GM23338 (cell line): Measurements from ENCODE around the gene CACNA1D.

Experiments used
- CREB1 ChIP-seq: fragments of 250-450 bp; sonication (Bioruptor Pico); IDR thresholded peaks from 2 replicates; pipeline ENCODE4 v1.5.0; 2020; ENCODE audit warnings: low read depth, mild to moderate bottlenecking, moderate library complexity
- TF ChIP-seq, protein P1 (sequence below), 2 experiments: fragments of 200-600 bp in 1 of 2; sonication (generic) in 1 of 2; conservative IDR thresholded peaks; 2 replicates each; pipeline versions ENCODE4 v1.5.1 to v1.6.1; 2016 to 2017; ENCODE audit warnings: antibody characterized with exemption in 2 of 2, low read depth in 2 of 2, mild to moderate bottlenecking in 2 of 2, moderate library complexity in 1 of 2

DNA sequence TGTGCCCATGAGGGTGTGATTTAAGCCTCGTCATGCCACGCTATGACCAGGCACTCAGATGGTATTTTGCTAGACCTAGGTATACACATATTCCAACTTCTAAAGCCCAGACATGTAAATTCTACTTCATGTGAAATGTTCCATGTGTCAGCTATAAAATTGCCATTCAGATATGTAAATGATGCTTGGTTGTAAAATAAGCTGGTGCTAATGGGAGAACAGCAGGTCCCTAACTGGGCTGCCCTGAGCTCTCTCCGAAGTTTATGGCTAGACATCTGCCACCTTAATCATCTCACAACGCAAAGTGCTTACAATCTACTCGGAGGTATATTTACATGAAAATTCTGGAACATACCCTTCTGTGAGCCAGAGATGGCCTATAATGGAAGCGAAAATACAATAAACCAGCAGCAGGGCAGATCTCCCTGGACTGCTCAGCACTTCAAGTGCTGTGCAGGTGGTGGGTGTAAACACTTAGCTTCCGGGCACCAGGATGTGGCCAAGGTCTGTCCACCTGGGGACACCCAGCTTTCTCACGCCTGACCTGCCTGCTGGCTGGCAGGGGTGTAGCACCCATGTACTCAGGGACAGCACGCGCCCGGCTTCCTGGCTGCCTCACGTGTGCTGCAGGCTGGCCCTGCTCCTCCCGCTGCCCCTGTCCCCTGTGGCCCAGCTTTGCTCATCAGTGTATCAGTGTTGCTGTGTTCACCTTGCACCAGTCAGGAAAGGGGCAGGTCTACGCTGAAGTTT is 269.8 kb downstream of the CACNA1D start:
- TF ChIP-seq, protein P1, sequence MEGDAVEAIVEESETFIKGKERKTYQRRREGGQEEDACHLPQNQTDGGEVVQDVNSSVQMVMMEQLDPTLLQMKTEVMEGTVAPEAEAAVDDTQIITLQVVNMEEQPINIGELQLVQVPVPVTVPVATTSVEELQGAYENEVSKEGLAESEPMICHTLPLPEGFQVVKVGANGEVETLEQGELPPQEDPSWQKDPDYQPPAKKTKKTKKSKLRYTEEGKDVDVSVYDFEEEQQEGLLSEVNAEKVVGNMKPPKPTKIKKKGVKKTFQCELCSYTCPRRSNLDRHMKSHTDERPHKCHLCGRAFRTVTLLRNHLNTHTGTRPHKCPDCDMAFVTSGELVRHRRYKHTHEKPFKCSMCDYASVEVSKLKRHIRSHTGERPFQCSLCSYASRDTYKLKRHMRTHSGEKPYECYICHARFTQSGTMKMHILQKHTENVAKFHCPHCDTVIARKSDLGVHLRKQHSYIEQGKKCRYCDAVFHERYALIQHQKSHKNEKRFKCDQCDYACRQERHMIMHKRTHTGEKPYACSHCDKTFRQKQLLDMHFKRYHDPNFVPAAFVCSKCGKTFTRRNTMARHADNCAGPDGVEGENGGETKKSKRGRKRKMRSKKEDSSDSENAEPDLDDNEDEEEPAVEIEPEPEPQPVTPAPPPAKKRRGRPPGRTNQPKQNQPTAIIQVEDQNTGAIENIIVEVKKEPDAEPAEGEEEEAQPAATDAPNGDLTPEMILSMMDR (conservative IDR thresholded peaks at IDR 0.05; ENCODE audit: low read depth in 2 of 2), result no peak
- no peak for TF ChIP-seq CREB1
